GM12891 (cell line): ENCODE data around the gene CCSER1.

Experiments
- DNase-seq: peaks from one replicate; pipeline ENCODE4 v3.0.0; 2011; ENCODE audit warnings: low spot score; ENCODE audit not compliant: insufficient read length
- FAIRE-seq: peaks from 2 replicates; lab custom pipeline; 2011; peaks lifted over from hg19 to GRCh38; lab: Jason Lieb, UNC
- PAX5 ChIP-seq: IDR thresholded peaks from 2 replicates; pipeline ENCODE4 v1.6.1; 2011; ENCODE audit warnings: low read length, moderate library complexity, mild to moderate bottlenecking; ENCODE audit not compliant: insufficient read depth, severe bottlenecking
- POLR2A ChIP-seq: IDR thresholded peaks from 2 replicates; pipeline ENCODE4 v1.6.1; 2011; ENCODE audit warnings: low read depth, low read length, control low read depth
- POLR2AphosphoS5 ChIP-seq: IDR thresholded peaks from 2 replicates; pipeline ENCODE4 v1.6.1; 2011; ENCODE audit warnings: low read depth, low read length, control low read depth
- POU2F2 ChIP-seq: IDR thresholded peaks from 2 replicates; pipeline ENCODE4 v1.6.1; 2011; ENCODE audit warnings: low read depth, mild to moderate bottlenecking, control low read depth, low read length, moderate library complexity
- SPI1 ChIP-seq: IDR thresholded peaks from 2 replicates; pipeline ENCODE4 v1.6.1; 2011; ENCODE audit warnings: low read depth, low read length, control low read depth
- TAF1 ChIP-seq: IDR thresholded peaks from 2 replicates; pipeline ENCODE4 v1.6.1; 2011; ENCODE audit warnings: low read depth, low read length, control low read depth

Gene CCSER1

DNA sequence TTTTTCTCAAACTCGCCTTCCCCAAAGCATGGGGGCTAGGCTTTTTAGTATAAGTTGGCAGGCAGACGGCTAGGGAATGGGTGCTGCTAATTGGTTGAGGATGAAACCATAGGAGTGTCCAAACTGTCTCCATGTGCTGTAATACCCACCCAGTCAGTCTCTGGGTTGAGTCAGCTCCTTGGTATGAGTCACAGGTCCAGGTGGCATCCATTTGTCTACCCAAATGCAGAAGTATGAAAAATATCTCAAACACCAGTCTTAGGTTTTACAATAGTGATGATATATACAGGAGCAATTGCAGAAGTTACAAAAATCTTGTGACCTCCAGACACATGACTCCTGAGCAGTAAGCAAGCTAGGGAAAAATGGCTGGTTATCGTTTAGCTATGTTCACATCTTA, 27.4 kb upstream of the CCSER1 start:
- no peak for TF ChIP-seq SPI1
- no peak for TF ChIP-seq POLR2A
- no peak for TF ChIP-seq POU2F2
- TF ChIP-seq TAF1: no peak
- TF ChIP-seq PAX5: no peak
- no peak for TF ChIP-seq POLR2AphosphoS5
- DNase-seq: no peak
- peak; percentile 65 for FAIRE-seq

- TF ChIP-seq POLR2A (no peak), POLR2AphosphoS5 (no peak), PAX5 (no peak), POU2F2 (no peak), TAF1 (no peak), SPI1 (no peak)
- FAIRE-seq: no peak
- DNase-seq: no peak
Measured at GRCh38 chr4:90103991-90104390, 23.2 kb upstream of the CCSER1 start.

DNA sequence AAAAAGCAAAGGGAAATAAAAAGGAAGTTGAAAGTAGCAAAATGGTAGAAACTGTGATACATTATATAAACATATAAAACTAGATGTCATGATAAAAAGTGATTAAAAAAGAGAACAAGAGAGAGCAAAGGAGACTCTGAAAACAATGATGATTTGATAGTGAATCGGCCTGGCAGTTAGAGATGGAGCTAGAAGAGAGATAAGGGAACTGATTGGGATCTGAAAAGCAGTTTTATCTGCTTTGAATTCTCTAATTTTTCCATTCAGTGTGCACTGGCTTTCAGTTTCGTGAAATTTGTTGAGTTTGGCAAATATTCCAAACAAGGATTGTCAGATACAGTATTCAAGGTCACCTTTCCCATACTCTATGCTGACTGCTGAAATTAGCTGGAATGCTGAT, 21.9 kb upstream of the CCSER1 start:
- no peak for FAIRE-seq
- TF ChIP-seq POU2F2: no peak
- DNase-seq: no peak

GRCh38 chr4:90112715-90113114, 14.5 kb upstream of the CCSER1 start:
- FAIRE-seq: no peak
- no peak for TF ChIP-seq PAX5
- no peak for TF ChIP-seq TAF1
- TF ChIP-seq POU2F2: no peak
- TF ChIP-seq POLR2A: no peak
- no peak for TF ChIP-seq POLR2AphosphoS5
- TF ChIP-seq SPI1: no peak

GRCh38 chr4:90113881-90114457, 13.2 kb upstream of the CCSER1 start:
- no peak for FAIRE-seq

More at GRCh38 chr4:90112715-90113114, 14.5 kb upstream of the CCSER1 start:
- DNase-seq: no peak

GRCh38 chr4:90118527-90119195, 8.5 kb upstream of the CCSER1 start:
- no peak for FAIRE-seq
- no peak for TF ChIP-seq TAF1
- peak; percentile 47 for TF ChIP-seq SPI1
- peak; percentile 72; the same call in 1 of the 2 replicates for TF ChIP-seq POU2F2

More at GRCh38 chr4:90113881-90114457, 13.2 kb upstream of the CCSER1 start:
- no peak for DNase-seq
- TF ChIP-seq PAX5 (no peak), TAF1 (no peak), POLR2AphosphoS5 (no peak), SPI1 (no peak), POU2F2 (no peak), POLR2A (no peak)

DNA sequence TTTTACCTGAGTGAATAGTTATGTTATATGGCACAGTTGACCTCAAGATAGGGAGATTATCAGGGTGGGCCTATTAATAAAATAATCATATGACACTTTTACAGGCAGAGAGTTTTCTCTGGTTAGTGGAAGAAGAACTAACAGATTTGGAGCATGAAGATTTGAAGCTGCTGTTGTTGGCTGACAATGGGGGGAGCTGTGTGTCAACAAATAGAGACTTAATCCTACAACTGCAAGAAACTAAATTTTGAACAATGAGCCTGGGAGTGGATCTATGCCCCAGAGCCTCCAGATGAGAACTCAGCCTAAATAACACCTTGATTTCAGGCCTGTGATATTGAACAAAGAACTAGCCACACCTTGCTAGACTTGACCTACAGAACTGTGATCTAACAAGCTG, 7.2 kb upstream of the CCSER1 start:
- no peak for FAIRE-seq
- DNase-seq: no peak
- no peak for TF ChIP-seq TAF1
- TF ChIP-seq PAX5: no peak
- no peak for TF ChIP-seq POLR2AphosphoS5
- no peak for TF ChIP-seq POLR2A
- no peak for TF ChIP-seq POU2F2
- TF ChIP-seq SPI1: no peak

More at GRCh38 chr4:90118527-90119195, 8.5 kb upstream of the CCSER1 start:
- no peak for DNase-seq

DNA sequence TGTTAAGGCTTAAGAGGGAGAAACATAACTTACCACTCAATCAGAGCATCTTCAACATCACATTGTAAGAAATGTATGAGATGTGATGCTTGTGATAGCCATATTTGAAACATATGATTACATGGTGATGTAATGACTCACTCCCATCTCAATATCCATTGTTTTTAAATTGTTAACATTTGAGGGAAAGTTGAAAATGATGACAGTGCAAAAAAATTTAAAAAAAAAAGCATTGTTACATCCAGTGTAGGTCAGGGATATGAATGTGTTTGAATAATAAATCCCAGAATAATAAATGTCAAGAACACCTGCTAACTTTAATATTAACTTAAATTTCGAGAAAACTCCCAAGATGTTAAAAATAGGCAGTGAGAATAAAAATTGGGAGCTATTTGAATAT, 6.4 kb upstream of the CCSER1 start:
- FAIRE-seq (peak; percentile 9), DNase-seq (no peak)
- TF ChIP-seq TAF1: no peak
- no peak for TF ChIP-seq POU2F2
- no peak for TF ChIP-seq POLR2A
- TF ChIP-seq PAX5: no peak
- no peak for TF ChIP-seq SPI1
- TF ChIP-seq POLR2AphosphoS5: no peak

GRCh38 chr4:90121676-90122354, 5.4 kb upstream of the CCSER1 start:
- no peak for TF ChIP-seq TAF1
- DNase-seq (no peak), FAIRE-seq (no peak)

DNA sequence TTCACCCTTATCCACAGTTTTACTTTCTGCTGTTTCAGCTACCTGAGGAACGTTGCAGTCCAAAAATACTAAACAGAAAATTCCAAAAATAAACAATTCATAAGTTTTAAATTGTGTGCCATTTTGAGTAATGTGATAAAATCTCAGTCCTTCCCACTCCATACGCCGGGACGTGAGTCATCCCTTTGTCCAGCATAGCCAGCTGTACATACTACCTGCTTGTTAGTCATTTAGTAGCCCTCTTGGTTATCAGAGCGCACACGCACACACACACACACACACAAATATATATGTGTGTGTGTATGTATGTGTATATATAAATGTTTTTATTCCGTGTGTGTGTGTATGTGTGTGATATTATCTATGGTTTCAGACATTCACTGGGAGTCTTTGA, 4.8 kb upstream of the CCSER1 start:
- TF ChIP-seq POU2F2: no peak
- TF ChIP-seq SPI1: no peak
- TF ChIP-seq TAF1: no peak
- no peak for TF ChIP-seq POLR2AphosphoS5
- TF ChIP-seq PAX5: no peak
- peak; percentile 5 for FAIRE-seq
- no peak for DNase-seq
